ENCODE results near the gene NTN1.

DNA sequence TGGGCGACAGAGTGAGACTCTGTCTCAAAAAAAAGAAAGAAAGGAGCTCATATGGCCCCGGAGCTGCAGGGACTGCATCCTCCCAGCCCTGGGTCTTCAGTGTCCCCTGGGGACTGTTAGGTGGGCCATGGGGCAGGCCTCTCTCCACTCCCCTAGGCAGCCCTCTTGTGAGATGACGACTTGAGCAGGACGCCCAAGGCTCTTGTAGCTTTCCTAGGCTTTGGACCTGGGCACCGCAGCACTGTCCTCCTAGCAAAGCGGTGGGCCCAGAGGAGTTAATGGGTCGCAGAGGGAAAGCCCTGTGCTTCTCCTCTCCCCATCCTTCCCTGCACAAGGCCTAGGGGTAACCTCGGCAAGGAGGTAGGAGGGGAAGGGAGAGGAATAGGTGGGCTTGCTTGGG is 202.2 kb downstream of the NTN1 start:
- TF ChIP-seq CTCF (IDR thresholded peaks at IDR 0.05): no peak
- no peak for TF ChIP-seq POLR2A (IDR thresholded peaks at IDR 0.05)

All from uterus (tissue), 2 donors.